Left renal pelvis (tissue), 4 donors: ENCODE measurements around the gene BRF1. TPM values are rescaled to one million over a fixed set of nuclear protein-coding genes. Genes with fewer than 3 reads are reported as not detected.

ENCODE experiments used
- DNase-seq, 4 donors: peaks; one replicate each; pipeline ENCODE4 v3.0.0-alpha.2; 2013; ENCODE audit warnings: low read depth in 4 of 4, low spot score in 3 of 4
- polyA plus RNA-seq, 4 donors: library from polyadenylated mRNA; unstranded; fragments of 120-200 nt; gene quantifications; one replicate each; pipeline ENCODE4 v1.2.1, GENCODE V29; 2013; ENCODE audit not compliant: insufficient read length in 4 of 4

Gene BRF1
- polyA plus RNA-seq, 4 donors: 21.5 to 40.8 (median 33.3) TPM

DNA sequence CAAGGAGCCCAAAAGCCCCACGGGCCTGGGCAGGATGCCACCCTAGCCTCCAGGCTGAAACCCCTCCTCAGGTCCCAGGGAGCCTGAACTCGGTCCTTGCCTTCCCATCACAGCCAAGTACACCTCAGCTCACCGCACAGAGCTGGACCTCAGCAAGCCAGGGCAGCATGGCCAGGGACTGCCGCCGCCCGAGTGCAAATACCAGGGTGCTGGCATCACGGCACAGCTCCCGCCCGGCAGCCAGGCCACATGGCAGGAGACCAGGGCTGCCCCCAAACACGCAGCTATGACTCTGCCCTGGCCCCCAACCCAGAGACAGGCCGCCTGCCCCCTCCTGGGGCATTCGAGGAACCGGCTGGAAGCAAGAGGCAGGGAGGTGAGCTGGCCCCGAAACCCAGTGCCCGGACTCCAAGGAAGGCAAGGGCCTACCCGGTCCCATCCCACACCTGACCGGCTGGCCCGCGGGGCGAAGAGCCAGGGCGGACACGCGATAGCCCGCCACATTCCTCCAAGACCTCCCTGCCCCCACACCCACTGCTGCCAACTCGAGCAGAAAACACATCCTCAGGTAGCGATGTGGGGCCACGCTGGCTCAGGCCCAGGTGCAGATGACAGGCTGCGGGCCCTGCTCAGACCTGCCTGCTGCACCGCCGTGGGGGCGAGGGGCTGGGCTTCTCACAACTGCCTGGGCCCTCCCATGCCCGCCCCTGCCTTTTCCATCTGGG lies 134.9 kb downstream of the BRF1 start:
- no peak for DNase-seq

- no peak for DNase-seq
These were observed 135.6 kb downstream of the BRF1 start for GRCh38 chr14:105165134-105165704.

DNA sequence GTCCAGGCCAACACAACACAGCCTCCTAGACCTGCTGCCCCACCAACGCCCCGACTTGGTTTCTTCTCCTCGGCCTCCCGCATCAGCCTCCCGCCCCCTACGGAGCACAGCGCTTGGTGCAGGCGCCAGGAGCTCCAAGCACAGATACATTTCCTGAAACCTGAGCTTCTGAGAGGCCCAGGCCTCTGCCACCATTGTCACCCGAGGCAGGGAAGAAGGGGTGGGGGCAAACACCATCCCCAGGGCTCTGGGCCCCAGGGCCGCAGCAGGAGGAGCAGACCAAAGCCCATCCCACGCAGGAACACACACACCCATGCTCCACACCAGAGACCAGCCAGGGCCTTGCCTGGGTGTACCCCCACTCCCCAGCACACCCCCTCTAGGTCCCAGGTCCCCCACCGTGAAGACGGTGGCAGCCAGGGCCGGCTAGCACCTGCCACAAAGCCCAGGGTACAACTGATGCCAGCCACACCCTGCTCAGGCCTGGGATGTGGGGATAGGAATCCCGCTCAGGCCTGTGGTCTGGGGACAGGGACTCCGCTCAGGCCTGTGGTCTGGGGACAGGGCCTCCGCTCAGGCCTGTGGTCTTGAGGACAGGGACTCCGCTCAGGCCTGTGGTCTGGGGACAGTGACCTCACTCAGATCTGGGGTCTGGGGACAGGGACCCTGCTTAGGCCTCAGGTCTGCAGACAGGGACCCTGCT lies 137.6 kb downstream of the BRF1 start:
- DNase-seq: no peak

GRCh38 chr14:105162669-105162979 lies 138.2 kb downstream of the BRF1 start:
- DNase-seq: no peak

- no peak for DNase-seq
These were observed 138.7 kb downstream of the BRF1 start for GRCh38 chr14:105161964-105162668.

GRCh38 chr14:105161309-105161708 lies 139.5 kb downstream of the BRF1 start:
- no peak for DNase-seq

DNA sequence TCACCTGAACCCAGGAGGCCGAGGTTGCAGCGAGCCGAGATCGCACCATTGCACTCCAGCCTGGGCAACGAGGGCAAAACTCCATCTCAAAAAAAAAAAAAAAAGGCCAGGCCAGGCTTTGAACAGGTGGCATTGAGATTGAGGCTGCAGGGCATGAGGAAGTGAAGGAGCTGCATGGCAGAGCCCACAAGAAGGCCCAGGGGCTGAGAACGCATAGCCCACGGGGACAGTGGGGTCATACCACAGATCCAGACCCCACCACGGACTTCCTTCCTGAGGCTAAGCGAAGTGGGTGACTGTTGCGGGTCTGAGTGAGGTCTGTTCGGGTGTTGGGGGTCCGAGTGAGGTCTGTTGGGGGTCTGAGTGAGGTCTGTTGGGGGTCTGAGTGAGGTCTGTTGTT lies 140.0 kb downstream of the BRF1 start:
- no peak for DNase-seq

GRCh38 chr14:105159344-105159743 lies 141.5 kb downstream of the BRF1 start:
- no peak for DNase-seq

Other genes starting within 250 kb of the BRF1 start
- gene GPR132, start 235.6 kb downstream of the BRF1 start, polyA plus RNA-seq: 1 to 10 TPM in 1 of 4 donors, under 1 TPM in 3; 0.24 to 1.1 (median 0.50) TPM
- gene JAG2, start 132.2 kb downstream of the BRF1 start, polyA plus RNA-seq: 10 to 100 TPM in 1 of 4 donors, 1 to 10 TPM in 3; 5.4 to 10.9 (median 7.4) TPM
- gene NUDT14, start 119.7 kb downstream of the BRF1 start, polyA plus RNA-seq: 10 to 100 TPM in 3 of 4 donors, 1 to 10 TPM in 1; 8.9 to 43.0 (median 24.6) TPM
- 10 to 100 TPM; 33.2 to 39.3 (median 35.7) TPM for gene BTBD6, start 52.5 kb downstream of the BRF1 start, polyA plus RNA-seq
- 10 to 100 TPM; 55.9 to 91.9 (median 67.4) TPM for gene PACS2, start 13.7 kb upstream of the BRF1 start, polyA plus RNA-seq
- gene TEX22, start 97.5 kb upstream of the BRF1 start, polyA plus RNA-seq: 1 to 10 TPM; 1.1 to 2.8 (median 2.0) TPM
- gene MTA1, start 118.8 kb upstream of the BRF1 start, polyA plus RNA-seq: 100 to 1,000 TPM in 3 of 4 donors, 10 to 100 TPM in 1; 92.8 to 167 (median 112) TPM
- gene CRIP2, start 173.8 kb upstream of the BRF1 start, polyA plus RNA-seq: 100 to 1,000 TPM in 3 of 4 donors, 10 to 100 TPM in 1; 72.3 to 161 (median 108) TPM
- gene CRIP1, start 185.9 kb upstream of the BRF1 start, polyA plus RNA-seq: 10 to 100 TPM; 32.8 to 36.0 (median 35.1) TPM
- gene TEDC1, start 190.2 kb upstream of the BRF1 start, polyA plus RNA-seq: 10 to 100 TPM in 1 of 4 donors, 1 to 10 TPM in 3; 6.4 to 13.5 (median 6.9) TPM
- gene TMEM121, start 225.6 kb upstream of the BRF1 start, polyA plus RNA-seq: 1 to 10 TPM; 2.6 to 5.7 (median 2.7) TPM